ENCODE data around the gene HOXB9.
A peak's percentile ranks its signal among the peaks of the same experiment; 100 is the strongest.

HOXB9 gene

GRCh38 chr17:48631693-48632578 is 5.8 kb upstream of the HOXB9 start:
- peaks cover 13% of the 10 kb centered on the region for H3K4me1 Mint-ChIP-seq
- H3K4me3 Mint-ChIP-seq: no peak overlapping the region
- no peaks in the 10 kb centered on the region for H3K9me3 Mint-ChIP-seq
- ATAC-seq (no peak), DNase-seq (no peak)
- H3K27ac Mint-ChIP-seq: no peak overlapping the region
- no peaks in the 10 kb centered on the region for H3K36me3 Mint-ChIP-seq (ENCODE audit: low read depth)
- peaks cover 80% of the 10 kb centered on the region for H3K27me3 Mint-ChIP-seq

DNA sequence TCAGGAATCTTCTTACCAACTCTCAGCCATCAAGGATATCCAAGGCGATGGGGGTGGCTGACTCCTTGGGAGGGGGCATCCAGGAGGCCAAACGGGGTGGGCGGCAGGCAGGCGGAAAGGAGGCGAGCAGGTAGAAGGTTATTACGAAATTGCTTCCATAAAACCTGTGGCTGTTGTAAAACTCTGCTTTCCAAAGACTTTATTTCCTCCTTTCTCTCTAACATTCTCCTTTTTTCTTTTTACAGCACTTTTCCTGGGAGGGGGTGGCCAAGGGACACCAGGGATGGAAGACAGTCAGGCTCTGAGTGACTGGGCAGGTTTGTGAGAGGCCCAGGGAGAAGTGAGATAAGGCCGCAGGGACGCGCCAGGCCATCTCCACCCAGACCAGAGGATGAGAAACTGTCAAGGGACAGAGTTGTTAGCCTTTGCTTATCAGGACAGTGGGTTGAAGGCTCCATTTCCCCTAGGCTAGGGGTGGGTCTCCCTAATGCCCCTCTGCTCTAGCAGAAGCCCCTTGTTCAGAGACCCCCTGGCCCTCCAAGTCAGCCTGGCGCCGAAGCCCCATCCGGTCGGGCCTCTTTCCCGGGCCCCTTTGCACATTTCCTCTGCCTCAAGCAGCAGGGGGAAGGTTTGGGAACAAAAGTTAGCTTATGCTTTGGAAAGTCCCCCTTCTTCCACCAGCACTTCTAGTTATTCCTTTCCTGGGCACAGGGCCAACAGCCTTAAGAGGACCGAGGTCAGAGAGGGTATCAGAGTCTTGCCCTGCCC is 5.0 kb upstream of the HOXB9 start:
- H3K36me3 Mint-ChIP-seq (ENCODE audit: low read depth): no peaks in the 10 kb centered on the region
- H3K4me1 Mint-ChIP-seq: peaks cover 13% of the 10 kb centered on the region
- ATAC-seq: no peak
- DNase-seq: no peak
- H3K4me3 Mint-ChIP-seq: no peak overlapping the region
- H3K27me3 Mint-ChIP-seq: peaks cover 79% of the 10 kb centered on the region
- H3K9me3 Mint-ChIP-seq: no peaks in the 10 kb centered on the region
- no peak overlapping the region for H3K27ac Mint-ChIP-seq

- no peaks in the 10 kb centered on the region for H3K9me3 Mint-ChIP-seq
- no peaks in the 10 kb centered on the region for H3K36me3 Mint-ChIP-seq (ENCODE audit: low read depth)
- H3K27me3 Mint-ChIP-seq: peaks cover 74% of the 10 kb centered on the region
- DNase-seq (no peak), ATAC-seq (no peak)
- H3K4me3 Mint-ChIP-seq: no peak overlapping the region
- no peak overlapping the region for H3K27ac Mint-ChIP-seq
- peaks cover 13% of the 10 kb centered on the region for H3K4me1 Mint-ChIP-seq
Observed at GRCh38 chr17:48630009-48630924, 4.1 kb upstream of the HOXB9 start.

DNA sequence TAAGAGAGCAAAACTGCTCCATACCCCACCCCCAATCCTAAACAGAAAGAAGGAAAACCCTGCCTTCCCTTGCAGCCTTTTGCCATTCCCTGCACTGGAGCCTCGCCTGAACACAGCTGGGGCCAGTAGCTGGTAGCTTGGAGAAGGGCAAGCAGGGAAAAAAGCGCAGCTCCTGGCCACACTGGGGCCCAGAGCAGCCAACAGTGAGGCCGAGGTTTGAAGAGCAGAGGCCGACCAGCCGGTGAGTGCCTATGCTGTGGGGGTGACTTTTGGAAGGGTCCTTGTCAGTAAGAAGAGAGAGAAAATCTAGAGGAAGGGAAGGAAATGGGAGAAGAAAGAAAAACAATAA is 3.2 kb upstream of the HOXB9 start:
- H3K27me3 Mint-ChIP-seq: peaks cover 67% of the 10 kb centered on the region

DNA sequence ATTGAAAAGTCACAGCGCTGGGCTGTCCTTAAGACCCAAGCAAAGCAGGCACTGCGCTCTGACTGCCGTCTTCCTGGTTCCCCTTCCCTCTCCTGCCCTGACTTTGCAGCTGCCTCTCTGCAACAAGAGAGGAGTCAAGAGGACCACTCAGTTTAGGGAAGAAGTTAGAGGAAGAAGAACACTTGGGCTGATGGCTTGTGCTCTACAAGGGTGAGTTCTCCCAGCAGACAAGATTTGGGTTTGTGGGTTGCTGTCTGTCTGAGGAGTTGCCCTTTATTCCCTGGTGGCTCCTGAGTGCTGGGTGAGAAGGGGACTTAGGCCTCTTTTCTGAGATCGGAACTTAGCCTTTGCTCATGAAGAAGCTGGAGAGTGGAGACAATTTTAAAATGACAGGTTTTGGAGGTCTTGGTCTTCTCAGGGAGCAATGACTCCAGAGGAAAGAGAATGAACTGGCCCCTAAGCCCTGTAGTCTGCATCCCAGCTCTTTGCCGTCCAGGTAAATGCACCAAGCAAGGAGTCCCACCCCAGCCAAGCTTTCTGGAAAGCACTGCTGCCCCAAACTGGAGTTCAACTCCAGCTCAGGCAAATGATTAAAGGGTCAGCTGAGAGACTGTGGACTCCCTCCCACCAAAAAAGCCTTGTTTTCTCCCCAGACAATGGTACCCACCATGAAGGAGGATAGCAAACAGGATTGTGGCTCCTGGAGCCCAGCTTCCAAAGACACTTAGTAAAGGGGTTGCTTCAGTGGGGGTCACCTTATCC is 2.7 kb upstream of the HOXB9 start:
- H3K27me3 Mint-ChIP-seq: peaks cover 66% of the 10 kb centered on the region
- no peaks in the 10 kb centered on the region for H3K9me3 Mint-ChIP-seq
- no peaks in the 10 kb centered on the region for H3K36me3 Mint-ChIP-seq (ENCODE audit: low read depth)
- ATAC-seq (no peak), DNase-seq (no peak)
- H3K4me1 Mint-ChIP-seq: peaks cover 13% of the 10 kb centered on the region
- H3K4me3 Mint-ChIP-seq: no peak overlapping the region
- no peak overlapping the region for H3K27ac Mint-ChIP-seq

More for the DNA sequence above, 3.2 kb upstream of the HOXB9 start:
- H3K9me3 Mint-ChIP-seq: no peaks in the 10 kb centered on the region
- no peak overlapping the region for H3K27ac Mint-ChIP-seq
- DNase-seq: no peak
- peaks cover 13% of the 10 kb centered on the region for H3K4me1 Mint-ChIP-seq
- no peak overlapping the region for H3K4me3 Mint-ChIP-seq
- ATAC-seq: no peak
- no peaks in the 10 kb centered on the region for H3K36me3 Mint-ChIP-seq (ENCODE audit: low read depth)

- Mint-ChIP-seq H3K4me1 (peaks cover 9% of the 10 kb centered on the region), H3K4me3 (no peak overlapping the region), H3K27me3 (peaks cover 69% of the 10 kb centered on the region), H3K36me3 (ENCODE audit: low read depth) (no peaks in the 10 kb centered on the region), H3K9me3 (no peaks in the 10 kb centered on the region), H3K27ac (no peak overlapping the region)
- ATAC-seq (no peak), DNase-seq (no peak)
Observed at GRCh38 chr17:48627623-48628521, 1.7 kb upstream of the HOXB9 start.

DNA sequence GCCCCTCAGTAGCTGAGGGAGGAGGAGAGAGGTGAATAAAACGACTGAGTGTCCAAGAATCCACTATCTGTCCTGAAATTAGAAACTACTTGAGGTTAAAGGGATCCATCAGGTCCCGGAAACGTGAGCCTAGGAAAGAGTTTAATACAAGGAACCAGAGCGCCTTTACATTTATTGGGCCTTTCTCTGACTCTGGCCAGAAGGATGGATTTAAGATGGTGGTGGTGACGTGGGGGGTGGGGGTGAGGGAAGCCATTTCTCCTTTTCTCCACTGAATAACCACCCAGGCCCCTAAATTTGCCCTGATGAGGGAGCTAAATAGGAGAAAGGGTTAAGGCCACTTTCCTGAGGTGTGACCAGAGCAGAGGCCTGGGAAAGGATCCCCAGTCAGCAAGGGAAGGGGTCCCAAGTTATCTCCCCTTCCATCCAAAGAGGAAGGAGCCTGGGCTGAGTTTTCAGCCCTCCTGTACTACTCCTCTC is 1.0 kb upstream of the HOXB9 start:
- no peak for DNase-seq
- no peaks in the 10 kb centered on the region for H3K36me3 Mint-ChIP-seq (ENCODE audit: low read depth)
- H3K4me3 Mint-ChIP-seq: peak overlapping the region; percentile 81
- H3K27me3 Mint-ChIP-seq: peaks cover 69% of the 10 kb centered on the region
- peaks cover 8% of the 10 kb centered on the region for H3K4me1 Mint-ChIP-seq
- H3K27ac Mint-ChIP-seq: peak overlapping the region; percentile 10
- no peak for ATAC-seq
- H3K9me3 Mint-ChIP-seq: no peaks in the 10 kb centered on the region

DNA sequence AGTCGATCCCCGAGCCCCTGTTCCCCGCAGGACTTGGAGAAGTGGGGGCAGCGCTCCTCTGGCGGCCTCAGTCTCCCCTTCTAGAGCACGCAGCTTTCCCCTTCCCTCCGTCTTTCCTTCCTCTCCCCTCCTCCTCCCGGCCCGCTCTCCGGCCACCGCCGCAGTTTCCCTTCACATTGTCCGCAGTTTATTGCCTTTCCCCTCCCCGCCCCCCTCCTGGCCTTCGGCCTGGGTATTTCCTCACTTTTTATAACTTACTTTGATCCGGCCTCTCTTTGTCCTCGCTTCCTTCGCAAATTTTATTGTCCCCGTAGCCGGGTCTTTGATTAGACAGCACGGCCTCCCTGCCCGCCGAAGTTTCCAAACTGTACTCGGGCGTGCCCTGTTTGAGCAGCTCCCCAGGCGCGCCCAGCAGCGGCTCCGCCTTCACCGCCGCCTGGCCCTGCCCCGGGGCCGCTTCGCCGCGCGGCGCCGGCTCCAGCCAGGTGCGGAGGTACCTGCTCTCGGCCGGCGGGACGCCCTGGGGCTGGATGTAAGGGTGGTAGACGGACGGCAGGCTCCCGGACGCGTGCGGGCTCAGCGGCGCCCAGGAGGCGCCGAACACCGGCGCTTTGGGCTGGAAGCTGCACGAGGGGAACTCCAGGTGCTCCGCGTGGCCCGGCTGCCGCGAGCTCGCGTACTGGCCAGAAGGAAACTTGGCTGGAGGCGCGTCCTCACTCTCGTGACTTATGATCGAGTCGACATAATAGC is 488 bp downstream of the HOXB9 start:
- H3K27ac Mint-ChIP-seq: peak overlapping the region; percentile 68

GRCh38 chr17:48624544-48625494 is 1.3 kb downstream of the HOXB9 start:
- Mint-ChIP-seq H3K27ac (peak overlapping the region; percentile 68), H3K9me3 (no peaks in the 10 kb centered on the region)

More for the DNA sequence above, 488 bp downstream of the HOXB9 start:
- H3K9me3 Mint-ChIP-seq: no peaks in the 10 kb centered on the region
- H3K4me1 Mint-ChIP-seq: peaks cover 8% of the 10 kb centered on the region
- DNase-seq (peak; percentile 52), ATAC-seq (peak; percentile 54)
- H3K4me3 Mint-ChIP-seq: peak overlapping the region; percentile 81
- H3K27me3 Mint-ChIP-seq: peaks cover 80% of the 10 kb centered on the region
- no peaks in the 10 kb centered on the region for H3K36me3 Mint-ChIP-seq (ENCODE audit: low read depth)

DNA sequence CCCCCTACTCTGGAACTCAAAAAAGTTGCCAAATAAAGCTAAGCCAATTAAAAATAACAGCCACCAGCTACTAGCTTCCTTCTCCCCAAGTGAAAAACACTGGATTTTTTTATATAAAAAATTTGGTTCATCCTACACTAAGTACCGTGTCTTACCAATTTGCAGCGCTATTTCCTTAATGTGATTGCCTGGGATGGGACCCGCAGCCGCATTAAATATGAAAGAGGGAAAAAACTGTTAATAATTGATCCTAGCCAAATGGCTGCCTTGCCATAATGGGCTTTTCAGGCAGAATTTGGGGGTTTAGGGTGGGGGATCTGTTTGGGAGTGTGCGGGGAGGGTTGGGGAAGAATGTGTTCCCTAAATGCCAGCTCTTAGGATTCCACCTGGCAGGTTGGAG is 2.0 kb downstream of the HOXB9 start:
- no peak overlapping the region for H3K27ac Mint-ChIP-seq
- DNase-seq (no peak), ATAC-seq (no peak)
- peaks cover 81% of the 10 kb centered on the region for H3K27me3 Mint-ChIP-seq
- H3K9me3 Mint-ChIP-seq: no peaks in the 10 kb centered on the region
- H3K4me3 Mint-ChIP-seq: peak overlapping the region; percentile 36
- peaks cover 11% of the 10 kb centered on the region for H3K4me1 Mint-ChIP-seq
- no peaks in the 10 kb centered on the region for H3K36me3 Mint-ChIP-seq (ENCODE audit: low read depth)

More at GRCh38 chr17:48624544-48625494, 1.3 kb downstream of the HOXB9 start:
- ATAC-seq (no peak), DNase-seq (no peak)
- Mint-ChIP-seq H3K4me3 (peak overlapping the region; percentile 81), H3K36me3 (ENCODE audit: low read depth) (no peaks in the 10 kb centered on the region), H3K4me1 (peaks cover 8% of the 10 kb centered on the region), H3K27me3 (peaks cover 81% of the 10 kb centered on the region)

- Mint-ChIP-seq H3K27ac (no peak overlapping the region), H3K4me1 (peaks cover 17% of the 10 kb centered on the region), H3K4me3 (no peak overlapping the region), H3K27me3 (peaks cover 81% of the 10 kb centered on the region), H3K9me3 (no peaks in the 10 kb centered on the region), H3K36me3 (ENCODE audit: low read depth) (no peaks in the 10 kb centered on the region)
- ATAC-seq: no peak
- no peak for DNase-seq
Observed at GRCh38 chr17:48623583-48623982, 2.6 kb downstream of the HOXB9 start.

Measured in activated naive CD8-positive, alpha-beta T cell treated with anti-CD3 and anti-CD28 coated beads, Interleukin-2, amount 50 U/mL, for 24 hours (primary cell).